IMR-90 (cell line): ENCODE results near the gene MTMR8.
"Not testable (repeated sequence)": the region's sequence is repeated elsewhere in the genome, so short reads cannot be mapped to it uniquely, and the experiment has no call there.

Experiments used
- BHLHE40 ChIP-seq: fragments of 150-350 bp; IDR thresholded peaks from 2 replicates; pipeline ENCODE4 v1.6.1; 2016; ENCODE audit warnings: mild to moderate bottlenecking, low read depth, low read length
- POLR2A ChIP-seq: IDR thresholded peaks from 2 replicates; pipeline ENCODE4 v1.6.1; 2012; ENCODE audit warnings: mild to moderate bottlenecking, low read depth, low read length
- TF ChIP-seq, protein P1 (sequence below): conservative IDR thresholded peaks from 2 replicates; pipeline ENCODE4 v1.5.1; 2012; ENCODE audit warnings: mild to moderate bottlenecking, low read depth, low read length, improper control_type of control experiment

DNA sequence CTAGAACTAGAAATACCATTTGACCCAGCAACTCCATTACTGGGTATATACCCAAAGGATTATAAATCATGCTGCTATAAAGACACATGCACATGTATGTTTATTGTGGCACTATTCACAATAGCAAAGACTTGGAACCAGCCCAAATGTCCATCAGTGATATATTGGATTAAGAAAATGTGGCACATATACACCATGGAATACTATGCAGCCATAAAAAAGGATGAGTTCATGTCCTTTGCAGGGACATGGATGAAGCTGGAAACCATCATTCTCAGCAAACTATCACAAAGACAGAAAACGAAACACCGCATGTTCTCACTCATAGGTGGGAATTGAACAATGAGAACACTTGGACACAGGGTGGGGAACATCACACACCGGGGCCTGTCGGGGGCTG lies 14.5 kb upstream of the MTMR8 start:
- TF ChIP-seq, protein P1, sequence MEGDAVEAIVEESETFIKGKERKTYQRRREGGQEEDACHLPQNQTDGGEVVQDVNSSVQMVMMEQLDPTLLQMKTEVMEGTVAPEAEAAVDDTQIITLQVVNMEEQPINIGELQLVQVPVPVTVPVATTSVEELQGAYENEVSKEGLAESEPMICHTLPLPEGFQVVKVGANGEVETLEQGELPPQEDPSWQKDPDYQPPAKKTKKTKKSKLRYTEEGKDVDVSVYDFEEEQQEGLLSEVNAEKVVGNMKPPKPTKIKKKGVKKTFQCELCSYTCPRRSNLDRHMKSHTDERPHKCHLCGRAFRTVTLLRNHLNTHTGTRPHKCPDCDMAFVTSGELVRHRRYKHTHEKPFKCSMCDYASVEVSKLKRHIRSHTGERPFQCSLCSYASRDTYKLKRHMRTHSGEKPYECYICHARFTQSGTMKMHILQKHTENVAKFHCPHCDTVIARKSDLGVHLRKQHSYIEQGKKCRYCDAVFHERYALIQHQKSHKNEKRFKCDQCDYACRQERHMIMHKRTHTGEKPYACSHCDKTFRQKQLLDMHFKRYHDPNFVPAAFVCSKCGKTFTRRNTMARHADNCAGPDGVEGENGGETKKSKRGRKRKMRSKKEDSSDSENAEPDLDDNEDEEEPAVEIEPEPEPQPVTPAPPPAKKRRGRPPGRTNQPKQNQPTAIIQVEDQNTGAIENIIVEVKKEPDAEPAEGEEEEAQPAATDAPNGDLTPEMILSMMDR, result not testable (repeated sequence)
- TF ChIP-seq BHLHE40, POLR2A: not testable (repeated sequence)
